Colonic mucosa (tissue), 4 donors: ENCODE data around the gene ATP8B3. TPM values are rescaled to one million over a fixed set of nuclear protein-coding genes. Genes with fewer than 3 reads are reported as not detected.

Source experiments
- DNase-seq: peaks from one replicate; pipeline ENCODE4 v3.0.0-alpha.2; 2020
- H3K27ac ChIP-seq: fragments of 200-600 bp; one replicate; pipeline ENCODE4 v1.8.0; 2021
- H3K27me3 ChIP-seq: fragments of 200-600 bp; one replicate; pipeline ENCODE4 v1.8.0; 2021
- H3K36me3 ChIP-seq: fragments of 200-600 bp; one replicate; pipeline ENCODE4 v1.8.0; 2021
- H3K4me1 ChIP-seq: fragments of 200-600 bp; one replicate; pipeline ENCODE4 v1.8.0; 2021; ENCODE audit warnings: mild to moderate bottlenecking
- H3K4me3 ChIP-seq: fragments of 200-600 bp; one replicate; pipeline ENCODE4 v1.8.0; 2021
- H3K9ac ChIP-seq, 2 donors: one replicate each; pipeline ENCODE4 v1.7.0; 2013; ENCODE audit warnings: control low read depth in 2 of 2, low read depth in 2 of 2, low read length in 2 of 2
- H3K9me3 ChIP-seq: fragments of 200-600 bp; one replicate; pipeline ENCODE4 v1.8.0; 2021
- intact Hi-C: fragments of 100-400 bp; cut with DNase I; formaldehyde crosslinking; loops from one replicate; pipeline ENCODE4 v1.14.1; 2022
- total RNA-seq, 2 donors: library from RNA; stranded (reverse); fragmentation: NEBNext Ultra II Directional in 1 of 2; extraction: Animal tissue kit (Norgen Biotek cat#: 25700) in 1 of 2; gene quantifications; one replicate each; pipeline ENCODE4 v1.2.1, GENCODE V29; 2021
- TF ChIP-seq, protein P1 (sequence below): fragments of 200-600 bp; IDR thresholded peaks from one replicate; pipeline ENCODE4 v1.8.0; 2022; ENCODE audit warnings: antibody characterized with exemption, mild to moderate bottlenecking
- donor health status: healthy.
- donor health status: DM: no; HTN: no; CAD: no.
- donor health status: DM: no; HTN: no; CAD: no.

ATP8B3 gene
- total RNA-seq, 2 donors from 2014 or later, result 0.15 to 0.42 TPM

DNA sequence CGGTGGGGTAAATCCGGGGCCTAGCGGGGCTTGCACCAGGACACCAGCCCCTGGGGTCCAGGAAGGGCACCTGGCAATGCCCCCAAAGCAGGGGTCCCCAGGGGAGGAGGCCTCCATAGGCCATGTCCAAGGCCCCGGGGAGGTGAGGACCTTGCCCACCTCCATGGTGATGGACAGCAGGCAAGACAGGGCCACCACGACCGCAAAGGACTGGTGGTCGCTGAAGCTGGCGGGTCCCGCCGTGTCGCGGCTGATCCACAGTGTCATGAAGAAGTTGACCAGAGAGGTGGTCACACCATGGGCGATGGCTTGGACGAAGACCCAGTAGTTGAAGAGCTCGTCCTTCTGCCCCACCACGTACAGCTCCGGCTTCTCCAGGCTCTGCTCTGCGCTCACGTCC lies 26.8 kb downstream of the ATP8B3 start:
- Histone ChIP-seq H3K27ac (no peak overlapping the region), H3K36me3 (no peaks in the 10 kb centered on the region), H3K27me3 (peaks cover 21% of the 10 kb centered on the region), H3K9ac (no peak overlapping the region), H3K9me3 (no peaks in the 10 kb centered on the region), H3K4me1 (no peaks in the 10 kb centered on the region), H3K4me3 (no peak overlapping the region)
- TF ChIP-seq, protein P1, sequence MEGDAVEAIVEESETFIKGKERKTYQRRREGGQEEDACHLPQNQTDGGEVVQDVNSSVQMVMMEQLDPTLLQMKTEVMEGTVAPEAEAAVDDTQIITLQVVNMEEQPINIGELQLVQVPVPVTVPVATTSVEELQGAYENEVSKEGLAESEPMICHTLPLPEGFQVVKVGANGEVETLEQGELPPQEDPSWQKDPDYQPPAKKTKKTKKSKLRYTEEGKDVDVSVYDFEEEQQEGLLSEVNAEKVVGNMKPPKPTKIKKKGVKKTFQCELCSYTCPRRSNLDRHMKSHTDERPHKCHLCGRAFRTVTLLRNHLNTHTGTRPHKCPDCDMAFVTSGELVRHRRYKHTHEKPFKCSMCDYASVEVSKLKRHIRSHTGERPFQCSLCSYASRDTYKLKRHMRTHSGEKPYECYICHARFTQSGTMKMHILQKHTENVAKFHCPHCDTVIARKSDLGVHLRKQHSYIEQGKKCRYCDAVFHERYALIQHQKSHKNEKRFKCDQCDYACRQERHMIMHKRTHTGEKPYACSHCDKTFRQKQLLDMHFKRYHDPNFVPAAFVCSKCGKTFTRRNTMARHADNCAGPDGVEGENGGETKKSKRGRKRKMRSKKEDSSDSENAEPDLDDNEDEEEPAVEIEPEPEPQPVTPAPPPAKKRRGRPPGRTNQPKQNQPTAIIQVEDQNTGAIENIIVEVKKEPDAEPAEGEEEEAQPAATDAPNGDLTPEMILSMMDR, result no peak
- intact Hi-C loops, result no loop called here
- no peak for DNase-seq

DNA sequence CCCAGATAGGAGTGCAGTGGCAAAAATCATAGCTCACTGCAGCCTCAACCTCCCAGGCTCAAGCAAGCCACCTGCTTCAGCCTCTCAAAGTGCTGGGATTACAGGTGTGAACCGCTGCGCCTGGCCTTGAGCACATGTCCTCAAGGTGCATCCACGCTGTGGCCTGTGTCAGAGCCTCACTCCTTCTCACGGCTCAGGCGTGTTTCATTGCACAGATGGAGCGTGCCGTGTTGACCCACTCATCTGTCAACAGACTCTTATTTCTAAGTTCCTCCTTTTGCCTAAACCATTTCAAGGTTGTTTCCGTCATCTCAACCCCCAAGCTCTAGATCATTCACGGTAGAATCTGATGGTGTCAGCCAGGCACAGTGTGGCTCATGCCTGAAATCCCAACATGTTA lies 28.2 kb downstream of the ATP8B3 start:
- H3K36me3 ChIP-seq, result no peaks in the 10 kb centered on the region
- no peak overlapping the region for H3K27ac ChIP-seq
- DNase-seq, result no peak
- intact Hi-C loops, result no loop called here
- no peaks in the 10 kb centered on the region for H3K9me3 ChIP-seq
- TF ChIP-seq, protein P1, result no peak
- H3K27me3 ChIP-seq, result peaks cover 28% of the 10 kb centered on the region
- H3K4me1 ChIP-seq, result no peaks in the 10 kb centered on the region
- H3K9ac ChIP-seq, result no peak overlapping the region
- H3K4me3 ChIP-seq, result no peak overlapping the region

DNA sequence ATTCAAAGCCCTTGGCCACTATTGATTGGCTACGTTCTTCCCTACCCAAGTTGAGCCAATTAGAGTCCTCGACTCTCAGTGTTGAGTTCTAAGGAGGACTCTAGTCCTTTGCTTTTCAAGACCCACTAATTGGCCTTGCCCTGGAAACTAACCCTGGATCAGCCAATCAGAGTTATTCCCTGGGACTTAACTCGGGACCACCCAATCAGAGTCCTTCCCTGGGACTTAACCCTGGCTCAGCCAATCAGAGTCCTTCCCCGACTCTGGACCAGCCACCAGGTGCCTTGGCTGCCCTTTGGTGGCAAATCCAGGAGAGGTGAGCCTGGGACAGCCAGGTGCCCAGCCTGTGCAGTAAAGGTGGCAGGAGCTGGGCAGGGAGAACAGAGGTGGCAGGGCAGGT lies 28.7 kb downstream of the ATP8B3 start:
- Histone ChIP-seq H3K36me3 (no peaks in the 10 kb centered on the region), H3K27me3 (peaks cover 24% of the 10 kb centered on the region), H3K9ac (no peak overlapping the region), H3K27ac (no peak overlapping the region), H3K9me3 (no peaks in the 10 kb centered on the region), H3K4me3 (no peak overlapping the region), H3K4me1 (no peaks in the 10 kb centered on the region)
- intact Hi-C loops, result no loop called here
- TF ChIP-seq, protein P1, result no peak
- no peak for DNase-seq

DNA sequence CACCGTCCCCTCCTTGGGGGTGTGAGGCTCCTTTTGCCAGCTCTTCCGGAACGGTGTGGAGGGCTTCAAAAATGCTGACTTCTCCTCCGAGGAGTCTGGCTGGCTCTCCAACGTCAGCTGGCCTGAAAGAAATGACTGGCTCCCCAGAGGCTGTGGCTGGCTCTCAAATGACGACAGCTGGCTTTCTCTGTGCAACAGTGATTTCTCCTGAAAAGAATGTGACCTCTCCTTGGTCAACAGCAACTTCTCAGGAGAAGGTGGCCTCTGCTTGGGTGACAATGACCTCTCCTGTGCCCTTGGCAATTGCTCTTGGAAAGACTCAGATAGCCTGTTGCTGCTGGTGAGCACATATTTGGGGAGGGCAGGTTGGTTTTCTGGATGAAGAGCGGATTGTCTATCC lies 29.6 kb downstream of the ATP8B3 start:
- Histone ChIP-seq H3K36me3 (no peaks in the 10 kb centered on the region), H3K9ac (no peak overlapping the region), H3K4me3 (no peak overlapping the region), H3K4me1 (no peaks in the 10 kb centered on the region), H3K27me3 (peaks cover 27% of the 10 kb centered on the region), H3K27ac (no peak overlapping the region), H3K9me3 (no peaks in the 10 kb centered on the region)
- TF ChIP-seq, protein P1, result no peak
- DNase-seq, result no peak
- intact Hi-C loops, result no loop called here

DNA sequence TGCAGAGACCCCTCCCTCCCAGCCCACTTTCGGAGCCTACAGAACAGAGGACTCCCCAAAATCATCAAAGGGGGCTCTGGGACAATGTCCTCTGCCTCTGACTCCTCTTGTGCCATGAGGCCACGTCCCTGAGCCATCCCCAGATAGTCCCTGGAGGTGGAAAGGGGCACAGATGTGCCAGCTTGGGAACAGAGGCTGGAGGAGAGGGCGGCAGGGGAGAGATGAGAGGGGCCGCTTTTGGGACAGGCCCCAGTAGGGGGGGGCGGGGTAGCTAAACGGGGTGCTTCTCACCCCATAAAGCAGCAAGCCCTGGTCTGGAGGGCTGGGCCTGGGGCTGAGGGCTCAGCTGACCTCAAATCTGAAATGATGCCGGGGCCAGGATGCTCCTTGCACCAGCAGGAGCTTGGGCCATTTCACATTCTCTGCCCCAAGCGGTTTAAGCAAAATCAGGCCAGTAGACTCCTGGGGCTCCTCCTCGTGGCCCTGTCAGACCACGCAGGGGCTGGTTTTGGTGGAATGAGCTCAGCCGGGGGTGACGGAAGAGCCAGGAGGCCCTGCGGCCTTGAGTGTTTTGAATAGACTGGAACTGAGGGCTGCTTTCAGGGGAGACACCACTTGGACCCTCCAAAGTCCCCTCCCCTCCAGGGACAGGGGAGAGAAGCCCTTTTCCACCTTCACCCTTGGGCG lies 31.7 kb downstream of the ATP8B3 start:
- Histone ChIP-seq H3K4me1 (no peaks in the 10 kb centered on the region), H3K27ac (no peak overlapping the region), H3K36me3 (no peaks in the 10 kb centered on the region), H3K9me3 (no peaks in the 10 kb centered on the region), H3K9ac (no peak overlapping the region), H3K27me3 (peaks cover 44% of the 10 kb centered on the region), H3K4me3 (no peak overlapping the region)
- intact Hi-C loops, result no loop called here
- no peak for DNase-seq
- TF ChIP-seq, protein P1, result no peak
